Transverse colon (tissue), 4 donors: ENCODE measurements around the gene METRNL.

Experiments used
- POLR2AphosphoS5 ChIP-seq, 3 donors: sonication (generic); formaldehyde crosslinking; IDR thresholded peaks; one replicate each; pipeline ENCODE4 v1.6.1; 2016; ENCODE audit warnings: antibody characterized with exemption in 3 of 3
- TF ChIP-seq, protein P1 (sequence below), 5 experiments: fragments of 200-600 bp in 3 of 5; fragments of 450-650 bp in 2 of 5; sonication (generic) in 3 of 5; IDR thresholded peaks; 1 replicate in 2 of 5; 2 replicates in 3 of 5; pipeline ENCODE4 v1.5.1; 2016 to 2017; ENCODE audit warnings: antibody characterized with exemption in 5 of 5, inconsistent platforms in 3 of 5, mild to moderate bottlenecking in 2 of 5, moderate library complexity in 1 of 5

GRCh38 chr17:83050651-83051395, 28.6 kb upstream of the METRNL start:
- TF ChIP-seq, protein P1, sequence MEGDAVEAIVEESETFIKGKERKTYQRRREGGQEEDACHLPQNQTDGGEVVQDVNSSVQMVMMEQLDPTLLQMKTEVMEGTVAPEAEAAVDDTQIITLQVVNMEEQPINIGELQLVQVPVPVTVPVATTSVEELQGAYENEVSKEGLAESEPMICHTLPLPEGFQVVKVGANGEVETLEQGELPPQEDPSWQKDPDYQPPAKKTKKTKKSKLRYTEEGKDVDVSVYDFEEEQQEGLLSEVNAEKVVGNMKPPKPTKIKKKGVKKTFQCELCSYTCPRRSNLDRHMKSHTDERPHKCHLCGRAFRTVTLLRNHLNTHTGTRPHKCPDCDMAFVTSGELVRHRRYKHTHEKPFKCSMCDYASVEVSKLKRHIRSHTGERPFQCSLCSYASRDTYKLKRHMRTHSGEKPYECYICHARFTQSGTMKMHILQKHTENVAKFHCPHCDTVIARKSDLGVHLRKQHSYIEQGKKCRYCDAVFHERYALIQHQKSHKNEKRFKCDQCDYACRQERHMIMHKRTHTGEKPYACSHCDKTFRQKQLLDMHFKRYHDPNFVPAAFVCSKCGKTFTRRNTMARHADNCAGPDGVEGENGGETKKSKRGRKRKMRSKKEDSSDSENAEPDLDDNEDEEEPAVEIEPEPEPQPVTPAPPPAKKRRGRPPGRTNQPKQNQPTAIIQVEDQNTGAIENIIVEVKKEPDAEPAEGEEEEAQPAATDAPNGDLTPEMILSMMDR (IDR thresholded peaks at IDR 0.05) = no peak
- TF ChIP-seq POLR2AphosphoS5 (IDR thresholded peaks at IDR 0.05) = no peak
